K562 (cell line): Measurements from ENCODE around the gene UNC119B. TPM values are rescaled to one million over a fixed set of nuclear protein-coding genes. Genes with fewer than 3 reads are reported as not detected.

ENCODE experiments used
- CAMTA2 ChIP-seq: fragments of 250-450 bp; sonication (Bioruptor Pico); conservative IDR thresholded peaks from 2 replicates; pipeline ENCODE4 v1.5.1; 2022
- CTBP1 ChIP-seq: fragments of 450-650 bp; IDR thresholded peaks from 2 replicates; pipeline ENCODE4 v1.6.1; 2016; ENCODE audit warnings: borderline replicate concordance
- E2F6 ChIP-seq, 2 experiments: IDR thresholded peaks; 2 replicates each; pipeline ENCODE4 v1.6.1; 2011; ENCODE audit warnings: borderline replicate concordance in 1 of 2, control low read depth in 1 of 2, low read depth in 1 of 2, low read length in 1 of 2, mild to moderate bottlenecking in 1 of 2, mixed read lengths in 1 of 2, moderate library complexity in 1 of 2; ENCODE audit not compliant: insufficient read depth in 1 of 2, insufficient read length in 1 of 2, poor library complexity in 1 of 2, severe bottlenecking in 1 of 2; ENCODE audit errors: extremely low read depth in 1 of 2
- FOS ChIP-seq: IDR thresholded peaks from 3 replicates; pipeline ENCODE4 v1.6.1; 2011; ENCODE audit not compliant: insufficient read length; ENCODE audit errors: extremely low read depth
- KDM1A ChIP-seq, 2 experiments: fragments of 450-650 bp; IDR thresholded peaks; 2 replicates each; pipeline ENCODE4 v1.6.1; 2016; ENCODE audit warnings: mild to moderate bottlenecking in 2 of 2
- KLF16 ChIP-seq: IDR thresholded peaks from 2 replicates; pipeline ENCODE4 v1.6.1; 2016; ENCODE audit warnings: antibody characterized with exemption
- L3MBTL2 ChIP-seq: fragments of 450-650 bp; IDR thresholded peaks from 2 replicates; pipeline ENCODE4 v1.6.1; 2016; ENCODE audit warnings: mild to moderate bottlenecking, moderate library complexity
- MCM2 ChIP-seq: fragments of 450-650 bp; IDR thresholded peaks from 2 replicates; pipeline ENCODE4 v1.6.1; 2017; ENCODE audit warnings: low read depth, mild to moderate bottlenecking
- NFIX ChIP-seq: fragments of 250-450 bp; sonication (Bioruptor Pico); IDR thresholded peaks from 2 replicates; pipeline ENCODE4 v1.4.0; 2020; ENCODE audit warnings: low read depth, mild to moderate bottlenecking, moderate library complexity
- NR2C2 ChIP-seq, 2 experiments: fragments of 200-800 bp in 1 of 2; sonication (Bioruptor generic) in 1 of 2; sonication (generic) in 1 of 2; formaldehyde crosslinking in 1 of 2; IDR thresholded peaks; 2 replicates each; pipeline versions ENCODE4 v1.6.1 to v1.8.0; 2016 to 2022; ENCODE audit warnings: mild to moderate bottlenecking in 1 of 2, missing compliant biosample characterization in 1 of 2, missing genetic modification characterization in 1 of 2, missing genetic modification reagents in 1 of 2
- POU5F1 ChIP-seq: fragments of 150-350 bp; IDR thresholded peaks from 2 replicates; pipeline ENCODE4 v1.6.1; 2014; ENCODE audit warnings: borderline replicate concordance, low read length, low read depth, mild to moderate bottlenecking; ENCODE audit not compliant: partially characterized antibody
- RBBP5 ChIP-seq: fragments of 200-600 bp; sonication (generic); IDR thresholded peaks from 2 replicates; pipeline ENCODE4 v1.6.1; 2012; ENCODE audit warnings: borderline replicate concordance, mild to moderate bottlenecking, low read length, control low read depth, inconsistent platforms; ENCODE audit not compliant: insufficient read depth, poor library complexity, severe bottlenecking
- RBM14 ChIP-seq: fragments of 200-400 bp; formaldehyde crosslinking; IDR thresholded peaks from 2 replicates; pipeline ENCODE4 v1.6.1; 2018; ENCODE audit warnings: low read depth, mild to moderate bottlenecking, low read length, moderate library complexity, borderline replicate concordance; ENCODE audit not compliant: insufficient read depth
- RCOR1 ChIP-seq, 2 experiments: IDR thresholded peaks; 2 replicates each; pipeline ENCODE4 v1.6.1; 2012; ENCODE audit warnings: low read depth in 2 of 2, low read length in 2 of 2, borderline replicate concordance in 1 of 2, improper control_type of control experiment in 1 of 2
- SUPT5H ChIP-seq: fragments of 450-650 bp; IDR thresholded peaks from 2 replicates; pipeline ENCODE4 v1.6.1; 2016
- TAF9B ChIP-seq: fragments of 450-650 bp; IDR thresholded peaks from 2 replicates; pipeline ENCODE4 v1.6.1; 2018; ENCODE audit warnings: mild to moderate bottlenecking; ENCODE audit not compliant: partially characterized antibody
- TARDBP ChIP-seq: fragments of 450-650 bp; IDR thresholded peaks from 2 replicates; pipeline ENCODE4 v1.6.1; 2016
- TEAD1 ChIP-seq, 2 experiments: fragments of 450-650 bp in 1 of 2; sonication (generic) in 1 of 2; formaldehyde crosslinking; IDR thresholded peaks; 2 replicates each; pipeline versions ENCODE4 v1.4.0 to v1.8.0; 2020 to 2022; ENCODE audit warnings: mild to moderate bottlenecking in 2 of 2, missing genetic modification reagents in 1 of 2
- TEAD2 ChIP-seq: fragments of 450-650 bp; IDR thresholded peaks from 2 replicates; pipeline ENCODE4 v1.6.1; 2016; ENCODE audit warnings: missing genetic modification characterization, control low read depth, missing compliant biosample characterization
- THRAP3 ChIP-seq: fragments of 450-650 bp; IDR thresholded peaks from 2 replicates; pipeline ENCODE4 v1.6.1; 2016; ENCODE audit warnings: mild to moderate bottlenecking, inconsistent platforms, borderline replicate concordance
- YY1 ChIP-seq, 3 experiments: IDR thresholded peaks; 2 replicates each; pipeline ENCODE4 v1.6.1; 2011; ENCODE audit warnings: low read length in 2 of 3, mild to moderate bottlenecking in 2 of 3, moderate library complexity in 2 of 3, borderline replicate concordance in 1 of 3, control low read depth in 1 of 3, low read depth in 1 of 3; ENCODE audit not compliant: insufficient read depth in 3 of 3, insufficient replicate concordance in 2 of 3, control insufficient read depth in 1 of 3, insufficient read length in 1 of 3; ENCODE audit errors: extremely low read depth in 1 of 3
- ZHX1 ChIP-seq: fragments of 150-350 bp; conservative IDR thresholded peaks from 2 replicates; pipeline ENCODE4 v1.6.1; 2014; ENCODE audit warnings: low read length
- ZNF316 ChIP-seq: fragments of 450-650 bp; IDR thresholded peaks from 2 replicates; pipeline ENCODE4 v1.6.1; 2016
- ZNF436 ChIP-seq: fragments of 250-450, 450-650 bp; sonication (Bioruptor Pico); formaldehyde crosslinking; IDR thresholded peaks from 2 replicates; pipeline ENCODE4 v1.7.0; 2020; ENCODE audit warnings: mild to moderate bottlenecking
- ZNF444 ChIP-seq: fragments of 250-450 bp; sonication (Bioruptor Pico); IDR thresholded peaks from 2 replicates; pipeline ENCODE4 v1.4.0; 2020; ENCODE audit warnings: mild to moderate bottlenecking, moderate library complexity
- polyA plus RNA-seq, 8 experiments: library from polyadenylated mRNA; depleted of rRNA in 4 of 8; stranded (reverse) in 5 of 8; unstranded in 3 of 8; fragments of >200 nt; fragmentation: Nextera tagmentation in 2 of 8; fragmentation: Illumina TruSeq in 1 of 8; extraction: Ambion mirVana in 2 of 8; extraction: Trizol in 1 of 8; gene quantifications; 2 replicates each; pipeline versions ENCODE4 v1.2.1 to v1.2.3, GENCODE V29; 2011 to 2014; ENCODE audit warnings: inconsistent platforms in 1 of 8, missing spikeins in 1 of 8
- total RNA-seq, 7 experiments: library from RNA; depleted of rRNA in 6 of 7; stranded (reverse); fragments of >200 nt in 6 of 7; fragmentation: Illumina TruSeq in 2 of 7; extraction: Trizol in 2 of 7; gene quantifications; 2 replicates each; pipeline versions ENCODE4 v1.2.1 to v1.2.3, GENCODE V29; 2011 to 2021; ENCODE audit warnings: low replicate concordance in 1 of 7

Gene UNC119B
- total and polyA plus RNA-seq, 9 of the 15 experiments (the other 6 are each of a cell fraction or from before 2014, with no cell fraction given) = 4.0 to 34.5 (median 15.1) TPM

GRCh38 chr12:120710805-120711296 is 593 bp downstream of the UNC119B start (continued):
- TF ChIP-seq RCOR1 (IDR thresholded peaks at IDR 0.05; ENCODE audit: borderline replicate concordance in 1 of 2, low read depth in 2 of 2, low read length in 2 of 2) (no peak), POU5F1 (no peak), SUPT5H (no peak), YY1 (IDR thresholded peaks at IDR 0.05; ENCODE audit: borderline replicate concordance in 1 of 3, control insufficient read depth in 1 of 3, extremely low read depth in 1 of 3, insufficient read depth in 3 of 3, insufficient read length in 1 of 3, insufficient replicate concordance in 2 of 3, low read depth in 1 of 3, low read length in 2 of 3) (peak in 1 of 3 experiments; percentile 32), TEAD2 (tag) (no peak), ZNF316 (no peak), ZNF444 (CRISPR knock-in tag) (peak; percentile 72; the same call in 1 of the 2 replicates), ZNF436 (CRISPR knock-in tag) (no peak), MCM2 (no peak), RBM14 (0 out of 2 replicates have a peak, but pooled peaks have one; percentile 50), TAF9B (no peak), FOS (no peak), CAMTA2 (CRISPR knock-in tag) (no peak), E2F6 (IDR thresholded peaks at IDR 0.05; ENCODE audit: borderline replicate concordance in 1 of 2, extremely low read depth in 1 of 2, insufficient read depth in 1 of 2, insufficient read length in 1 of 2, low read depth in 1 of 2, low read length in 1 of 2, poor library complexity in 1 of 2, severe bottlenecking in 1 of 2) (no peak), TEAD1 (CRISPR knock-in tag; IDR thresholded peaks at IDR 0.05) (0 out of 4 replicates have a peak, but pooled peaks of 1 of the 2 experiments have one; percentile 37), NR2C2 (CRISPR knock-in tag; IDR thresholded peaks at IDR 0.05) (no peak), NR2C2 (tag; IDR thresholded peaks at IDR 0.05) (no peak), L3MBTL2 (0 out of 2 replicates have a peak, but pooled peaks have one; percentile 18), KDM1A (IDR thresholded peaks at IDR 0.05) (0 out of 4 replicates have a peak, but pooled peaks of 1 of the 2 experiments have one; percentile 32), CTBP1 (peak; percentile 8; the same call in 1 of the 2 replicates), THRAP3 (no peak), ZHX1 (no peak), RBBP5 (peak; percentile 18), NFIX (CRISPR knock-in tag) (no peak), TARDBP (no peak), KLF16 (no peak)
